Nephron (organoid): ENCODE results near the gene CHP1.
A peak's percentile ranks its signal among the peaks of the same experiment; 100 is the strongest.

Experiments used
- H3K27ac Mint-ChIP-seq, 3 experiments: 2 replicates each; pipeline ENCODE4 v1.8.0; 2020; ENCODE audit warnings: mixed read lengths in 3 of 3, mild to moderate bottlenecking in 2 of 3, moderate library complexity in 1 of 3
- H3K27me3 Mint-ChIP-seq: 2 replicates; pipeline ENCODE4 v1.8.0; 2021; ENCODE audit warnings: low read depth, mild to moderate bottlenecking, moderate library complexity, mixed read lengths
- H3K36me3 Mint-ChIP-seq: 2 replicates; pipeline ENCODE4 v1.8.0; 2020; ENCODE audit warnings: low read depth, mixed read lengths
- H3K4me1 Mint-ChIP-seq: 2 replicates; pipeline ENCODE4 v1.8.0; 2020; ENCODE audit warnings: mixed read lengths
- H3K4me3 Mint-ChIP-seq, 3 experiments: 2 replicates each; pipeline ENCODE4 v1.8.0; 2020; ENCODE audit warnings: mild to moderate bottlenecking in 3 of 3, mixed read lengths in 3 of 3, moderate library complexity in 2 of 3
- H3K9me3 Mint-ChIP-seq: 2 replicates; pipeline ENCODE4 v1.8.0; 2020; ENCODE audit warnings: mixed read lengths
- CTCF ChIP-seq, 3 experiments: fragments of 200-600 bp; sonication (generic); IDR thresholded peaks; one replicate each; pipeline ENCODE4 v1.5.0; 2021; ENCODE audit warnings: antibody characterized with exemption in 3 of 3; ENCODE audit not compliant: unreplicated experiment in 3 of 3

CHP1 gene

DNA sequence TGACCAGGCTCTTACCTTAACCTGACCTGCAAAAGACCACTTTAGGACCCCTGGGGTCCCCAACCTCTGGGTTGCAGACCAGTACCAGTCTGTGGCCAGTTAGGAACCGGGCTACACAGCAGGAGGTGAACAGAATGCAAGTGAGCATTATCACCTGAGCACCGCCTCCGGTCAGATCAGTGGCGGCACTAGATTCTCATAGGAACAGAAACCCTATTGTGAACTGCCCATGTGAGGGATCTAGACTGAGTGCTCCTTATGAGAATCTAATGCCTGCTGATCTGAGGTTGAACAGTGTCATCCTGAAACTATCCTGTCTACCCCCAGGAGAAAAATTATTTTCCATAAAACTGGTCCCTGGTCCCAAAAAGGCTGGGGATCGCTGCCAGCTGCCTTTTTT, 20.3 kb downstream of the CHP1 start:
- TF ChIP-seq CTCF (IDR thresholded peaks at IDR 0.05; ENCODE audit: unreplicated experiment in 3 of 3): no peak
- Mint-ChIP-seq H3K27me3 (peaks cover 4% of the 10 kb centered on the region), H3K36me3 (peaks cover 13% of the 10 kb centered on the region), H3K9me3 (no peaks in the 10 kb centered on the region), H3K4me1 (no peaks in the 10 kb centered on the region), H3K27ac (no peak overlapping the region), H3K4me3 (no peak overlapping the region)

- TF ChIP-seq CTCF (IDR thresholded peaks at IDR 0.05; ENCODE audit: unreplicated experiment in 3 of 3): no peak
- Mint-ChIP-seq H3K9me3 (no peaks in the 10 kb centered on the region), H3K4me3 (no peak overlapping the region), H3K27ac (peak overlapping the region in 1 of 3 experiments; percentile 6), H3K36me3 (peaks cover 19% of the 10 kb centered on the region), H3K27me3 (peaks cover 4% of the 10 kb centered on the region), H3K4me1 (no peaks in the 10 kb centered on the region)
Measured at GRCh38 chr15:41254560-41254959, 23.5 kb downstream of the CHP1 start.

DNA sequence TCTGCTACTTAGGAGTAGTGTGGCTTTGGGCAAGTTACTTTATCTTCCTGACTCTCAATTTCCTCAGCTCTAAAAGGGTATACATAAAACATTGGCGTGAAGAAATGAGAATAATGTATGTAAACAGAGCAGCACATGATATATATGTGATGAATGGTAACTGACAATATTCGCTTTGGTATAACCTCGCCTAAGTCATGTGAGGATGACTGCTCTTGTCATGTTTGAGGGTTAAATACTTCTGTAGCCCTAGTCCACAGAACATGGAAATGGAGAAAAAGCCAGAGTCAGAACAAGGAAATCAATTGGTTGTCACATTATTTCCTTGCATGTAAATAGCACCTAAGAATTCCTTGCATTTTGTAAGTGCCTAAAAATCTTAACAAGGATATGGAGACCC, 25.0 kb downstream of the CHP1 start:
- H3K9me3 Mint-ChIP-seq: no peaks in the 10 kb centered on the region
- peaks cover 4% of the 10 kb centered on the region for H3K27me3 Mint-ChIP-seq
- H3K27ac Mint-ChIP-seq: no peak overlapping the region
- peaks cover 19% of the 10 kb centered on the region for H3K36me3 Mint-ChIP-seq
- no peak overlapping the region for H3K4me3 Mint-ChIP-seq
- H3K4me1 Mint-ChIP-seq: no peaks in the 10 kb centered on the region
- no peak for TF ChIP-seq CTCF (IDR thresholded peaks at IDR 0.05; ENCODE audit: unreplicated experiment in 3 of 3)

DNA sequence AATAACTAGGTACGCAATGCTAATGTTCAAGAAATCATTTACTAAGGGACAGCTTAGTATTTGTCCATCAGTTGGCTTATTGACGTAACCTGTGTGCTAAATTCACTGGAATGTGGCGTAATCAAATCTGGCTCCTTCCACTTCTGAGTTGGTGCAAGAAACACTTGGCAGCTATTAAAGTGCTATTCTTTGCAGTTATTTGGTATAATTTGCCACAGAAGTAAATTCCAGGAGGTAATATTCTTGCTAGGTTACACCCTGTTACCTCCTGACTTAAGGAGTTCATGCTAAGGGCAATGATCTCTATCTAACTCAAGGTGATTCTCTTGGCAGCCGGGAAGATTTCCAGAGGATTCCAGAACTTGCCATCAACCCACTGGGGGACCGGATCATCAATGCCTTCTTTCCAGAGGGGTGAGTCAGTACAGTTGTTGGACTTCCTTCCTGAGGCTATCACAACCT, 25.5 kb downstream of the CHP1 start:
- Mint-ChIP-seq H3K4me3 (no peak overlapping the region), H3K27me3 (peaks cover 4% of the 10 kb centered on the region), H3K4me1 (no peaks in the 10 kb centered on the region), H3K27ac (peak overlapping the region in 1 of 3 experiments; percentile 19), H3K9me3 (no peaks in the 10 kb centered on the region), H3K36me3 (peaks cover 19% of the 10 kb centered on the region)
- no peak for TF ChIP-seq CTCF (IDR thresholded peaks at IDR 0.05; ENCODE audit: unreplicated experiment in 3 of 3)

DNA sequence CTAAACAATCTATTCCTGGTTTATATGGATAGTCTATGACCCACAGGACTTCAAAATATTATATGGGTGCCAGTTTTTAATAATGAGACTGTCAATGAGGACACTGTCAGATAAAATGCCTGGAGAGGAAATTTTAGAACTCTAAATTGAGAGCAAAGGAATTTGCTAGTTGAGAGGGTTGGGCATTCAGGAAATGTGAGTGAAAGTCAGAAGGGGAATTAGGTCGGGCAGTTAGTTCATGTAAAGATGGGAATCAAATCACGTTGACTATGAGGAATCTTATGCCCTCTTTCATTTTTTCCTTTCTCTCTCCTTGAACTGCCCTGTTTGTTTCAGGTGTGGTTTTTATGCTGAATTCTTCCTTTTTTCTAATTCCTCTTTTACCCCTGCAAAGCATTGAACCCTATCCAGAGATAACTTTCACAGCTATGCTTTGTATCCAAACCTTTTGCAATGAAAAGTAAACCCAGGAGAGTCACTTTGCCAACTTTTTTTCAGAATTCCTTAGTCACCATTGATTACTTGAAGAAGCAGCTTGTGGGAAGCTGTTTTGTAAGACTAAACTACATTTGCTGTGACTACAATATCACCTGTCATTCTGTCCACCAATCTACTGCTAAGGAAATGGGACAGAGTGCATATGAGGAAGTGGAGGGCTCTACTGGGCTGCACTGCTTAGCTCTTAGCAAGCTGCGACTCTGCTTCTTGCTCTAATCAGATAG, 27.8 kb downstream of the CHP1 start:
- Mint-ChIP-seq H3K27me3 (peaks cover under 1% of the 10 kb centered on the region), H3K27ac (no peak overlapping the region), H3K4me3 (no peak overlapping the region), H3K36me3 (peaks cover 31% of the 10 kb centered on the region), H3K4me1 (no peaks in the 10 kb centered on the region), H3K9me3 (no peaks in the 10 kb centered on the region)
- TF ChIP-seq CTCF (IDR thresholded peaks at IDR 0.05; ENCODE audit: unreplicated experiment in 3 of 3): no peak
